ENCODE data around the gene MKI67. TPM values are rescaled to one million over a fixed set of nuclear protein-coding genes. Genes with fewer than 3 reads are reported as not detected.

MKI67 gene
- polyA plus RNA-seq, 2 of the 4 experiments (the other 2 are of a cell fraction): 33.8 to 51.7 TPM

DNA sequence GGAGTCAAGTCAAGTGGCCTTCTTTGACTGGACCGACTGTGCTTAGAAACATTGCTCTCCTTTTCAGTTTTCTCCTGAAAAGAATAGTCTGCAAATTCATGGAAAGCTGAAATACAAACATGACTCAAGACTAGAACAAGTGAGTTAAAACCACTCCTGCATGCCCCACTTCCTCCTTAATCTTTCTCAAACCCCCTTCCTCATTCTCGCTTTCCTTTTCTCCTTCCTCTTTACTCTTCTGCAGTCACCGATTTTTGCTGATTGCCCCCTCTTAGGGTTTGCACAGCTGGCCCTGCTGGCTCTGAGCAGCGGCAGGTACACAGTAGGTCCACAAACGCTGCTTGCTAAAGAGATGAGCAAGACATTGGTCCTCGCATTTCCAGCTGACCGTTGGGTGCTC, 34.8 kb upstream of the MKI67 start:
- no peak overlapping the region for H3K27ac ChIP-seq
- TF ChIP-seq, protein P1, sequence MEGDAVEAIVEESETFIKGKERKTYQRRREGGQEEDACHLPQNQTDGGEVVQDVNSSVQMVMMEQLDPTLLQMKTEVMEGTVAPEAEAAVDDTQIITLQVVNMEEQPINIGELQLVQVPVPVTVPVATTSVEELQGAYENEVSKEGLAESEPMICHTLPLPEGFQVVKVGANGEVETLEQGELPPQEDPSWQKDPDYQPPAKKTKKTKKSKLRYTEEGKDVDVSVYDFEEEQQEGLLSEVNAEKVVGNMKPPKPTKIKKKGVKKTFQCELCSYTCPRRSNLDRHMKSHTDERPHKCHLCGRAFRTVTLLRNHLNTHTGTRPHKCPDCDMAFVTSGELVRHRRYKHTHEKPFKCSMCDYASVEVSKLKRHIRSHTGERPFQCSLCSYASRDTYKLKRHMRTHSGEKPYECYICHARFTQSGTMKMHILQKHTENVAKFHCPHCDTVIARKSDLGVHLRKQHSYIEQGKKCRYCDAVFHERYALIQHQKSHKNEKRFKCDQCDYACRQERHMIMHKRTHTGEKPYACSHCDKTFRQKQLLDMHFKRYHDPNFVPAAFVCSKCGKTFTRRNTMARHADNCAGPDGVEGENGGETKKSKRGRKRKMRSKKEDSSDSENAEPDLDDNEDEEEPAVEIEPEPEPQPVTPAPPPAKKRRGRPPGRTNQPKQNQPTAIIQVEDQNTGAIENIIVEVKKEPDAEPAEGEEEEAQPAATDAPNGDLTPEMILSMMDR (IDR thresholded peaks at IDR 0.05): no peak
- TF ChIP-seq BHLHE40 (IDR thresholded peaks at IDR 0.05; ENCODE audit: low read depth, low read length) (no peak), KDM5A (IDR thresholded peaks at IDR 0.05) (no peak), JUNB (IDR thresholded peaks at IDR 0.05) (no peak), GATA3 (IDR thresholded peaks at IDR 0.05; ENCODE audit: borderline replicate concordance) (no peak)
- TF ChIP-seq, protein P2, sequence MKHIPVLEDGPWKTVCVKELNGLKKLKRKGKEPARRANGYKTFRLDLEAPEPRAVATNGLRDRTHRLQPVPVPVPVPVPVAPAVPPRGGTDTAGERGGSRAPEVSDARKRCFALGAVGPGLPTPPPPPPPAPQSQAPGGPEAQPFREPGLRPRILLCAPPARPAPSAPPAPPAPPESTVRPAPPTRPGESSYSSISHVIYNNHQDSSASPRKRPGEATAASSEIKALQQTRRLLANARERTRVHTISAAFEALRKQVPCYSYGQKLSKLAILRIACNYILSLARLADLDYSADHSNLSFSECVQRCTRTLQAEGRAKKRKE (CRISPR knock-in tag; IDR thresholded peaks at IDR 0.05; ENCODE audit: low read depth): no peak
- TF ChIP-seq, protein P3, sequence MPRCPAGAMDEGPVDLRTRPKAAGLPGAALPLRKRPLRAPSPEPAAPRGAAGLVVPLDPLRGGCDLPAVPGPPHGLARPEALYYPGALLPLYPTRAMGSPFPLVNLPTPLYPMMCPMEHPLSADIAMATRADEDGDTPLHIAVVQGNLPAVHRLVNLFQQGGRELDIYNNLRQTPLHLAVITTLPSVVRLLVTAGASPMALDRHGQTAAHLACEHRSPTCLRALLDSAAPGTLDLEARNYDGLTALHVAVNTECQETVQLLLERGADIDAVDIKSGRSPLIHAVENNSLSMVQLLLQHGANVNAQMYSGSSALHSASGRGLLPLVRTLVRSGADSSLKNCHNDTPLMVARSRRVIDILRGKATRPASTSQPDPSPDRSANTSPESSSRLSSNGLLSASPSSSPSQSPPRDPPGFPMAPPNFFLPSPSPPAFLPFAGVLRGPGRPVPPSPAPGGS (IDR thresholded peaks at IDR 0.05): no peak
- TF ChIP-seq, protein P4, sequence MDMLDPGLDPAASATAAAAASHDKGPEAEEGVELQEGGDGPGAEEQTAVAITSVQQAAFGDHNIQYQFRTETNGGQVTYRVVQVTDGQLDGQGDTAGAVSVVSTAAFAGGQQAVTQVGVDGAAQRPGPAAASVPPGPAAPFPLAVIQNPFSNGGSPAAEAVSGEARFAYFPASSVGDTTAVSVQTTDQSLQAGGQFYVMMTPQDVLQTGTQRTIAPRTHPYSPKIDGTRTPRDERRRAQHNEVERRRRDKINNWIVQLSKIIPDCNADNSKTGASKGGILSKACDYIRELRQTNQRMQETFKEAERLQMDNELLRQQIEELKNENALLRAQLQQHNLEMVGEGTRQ (IDR thresholded peaks at IDR 0.05): no peak
- ChIA-PET CTCF (interaction anchor here (1.4 to 6.0 kb wide), 2 partner anchors 11 to 83 kb away, joined by 5 to 33 read pairs; no protein-coding TSS in a partner anchor), POLR2A (no interaction called here)
- DNase-seq (ENCODE audit: low read depth in 1 of 2, low spot score in 1 of 2) (no peak), FAIRE-seq (no peak), ATAC-seq (no peak)
- H3K4me1 ChIP-seq: peaks cover 21% of the 10 kb centered on the region
- no peaks in the 10 kb centered on the region for H3K9me3 ChIP-seq
- H3K4me3 ChIP-seq: no peak overlapping the region
- no peak overlapping the region for H3K4me2 ChIP-seq
- WGBS (ENCODE audit: missing lambda C conversion rate): 75% methylated on average over 7 of the region's 7 CpGs

DNA sequence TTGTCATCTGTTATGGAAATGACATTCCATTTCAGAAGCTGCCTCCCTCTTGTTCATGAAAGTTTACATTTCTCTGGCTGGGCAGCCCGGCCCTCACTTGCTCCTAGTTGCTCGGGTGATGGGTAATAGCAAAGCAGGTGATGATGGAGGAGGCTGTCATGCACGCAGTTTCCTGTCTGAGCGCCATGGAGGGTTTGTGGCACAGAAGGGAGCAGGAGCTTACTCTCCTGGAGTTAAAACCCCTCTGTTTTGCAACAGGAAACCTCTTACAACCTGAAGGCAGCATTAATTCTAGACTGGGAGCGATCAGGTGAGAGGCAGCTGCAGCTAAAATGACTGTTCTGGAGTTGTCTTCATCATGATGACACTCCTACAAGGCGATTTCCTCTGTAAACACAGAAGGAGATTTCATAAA, 34.1 kb upstream of the MKI67 start:
- ChIA-PET CTCF (interaction anchor here (0.9 to 6.0 kb wide), 4 partner anchors 10 to 253 kb away, joined by 3 to 33 read pairs (median 4); partner anchors contain the start of gene PTPRE), POLR2A (no interaction called here)
- Histone ChIP-seq H3K27ac (no peak overlapping the region), H3K9me3 (no peaks in the 10 kb centered on the region), H3K4me2 (no peak overlapping the region), H3K4me1 (peaks cover 21% of the 10 kb centered on the region), H3K4me3 (no peak overlapping the region)
- TF ChIP-seq, protein P5, sequence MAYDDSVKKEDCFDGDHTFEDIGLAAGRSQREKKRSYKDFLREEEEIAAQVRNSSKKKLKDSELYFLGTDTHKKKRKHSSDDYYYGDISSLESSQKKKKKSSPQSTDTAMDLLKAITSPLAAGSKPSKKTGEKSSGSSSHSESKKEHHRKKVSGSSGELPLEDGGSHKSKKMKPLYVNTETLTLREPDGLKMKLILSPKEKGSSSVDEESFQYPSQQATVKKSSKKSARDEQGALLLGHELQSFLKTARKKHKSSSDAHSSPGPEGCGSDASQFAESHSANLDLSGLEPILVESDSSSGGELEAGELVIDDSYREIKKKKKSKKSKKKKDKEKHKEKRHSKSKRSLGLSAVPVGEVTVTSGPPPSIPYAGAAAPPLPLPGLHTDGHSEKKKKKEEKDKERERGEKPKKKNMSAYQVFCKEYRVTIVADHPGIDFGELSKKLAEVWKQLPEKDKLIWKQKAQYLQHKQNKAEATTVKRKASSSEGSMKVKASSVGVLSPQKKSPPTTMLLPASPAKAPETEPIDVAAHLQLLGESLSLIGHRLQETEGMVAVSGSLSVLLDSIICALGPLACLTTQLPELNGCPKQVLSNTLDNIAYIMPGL (CRISPR knock-in tag; IDR thresholded peaks at IDR 0.05; ENCODE audit: borderline replicate concordance): no peak
- TF ChIP-seq RFX5 (IDR thresholded peaks at IDR 0.05) (no peak), CHD2 (IDR thresholded peaks at IDR 0.05; ENCODE audit: low read length, partially characterized antibody) (no peak), SMC3 (IDR thresholded peaks at IDR 0.05) (no peak), RAD21 (conservative IDR thresholded peaks at IDR 0.05 in 1 of 2, IDR thresholded peaks at IDR 0.05 in 1 of 2) (no peak), ZFP36 (IDR thresholded peaks at IDR 0.05; ENCODE audit: borderline replicate concordance, partially characterized antibody) (no peak), HOXA7 (CRISPR knock-in tag; IDR thresholded peaks at IDR 0.05) (no peak), EHMT2 (IDR thresholded peaks at IDR 0.05; ENCODE audit: low read depth) (no peak), RARB (CRISPR knock-in tag; IDR thresholded peaks at IDR 0.05) (no peak), POLR2AphosphoS2 (conservative IDR thresholded peaks at IDR 0.05; ENCODE audit: low read length) (no peak), CBX2 (IDR thresholded peaks at IDR 0.05; ENCODE audit: borderline replicate concordance, low read depth) (no peak)
- TF ChIP-seq, protein P6, sequence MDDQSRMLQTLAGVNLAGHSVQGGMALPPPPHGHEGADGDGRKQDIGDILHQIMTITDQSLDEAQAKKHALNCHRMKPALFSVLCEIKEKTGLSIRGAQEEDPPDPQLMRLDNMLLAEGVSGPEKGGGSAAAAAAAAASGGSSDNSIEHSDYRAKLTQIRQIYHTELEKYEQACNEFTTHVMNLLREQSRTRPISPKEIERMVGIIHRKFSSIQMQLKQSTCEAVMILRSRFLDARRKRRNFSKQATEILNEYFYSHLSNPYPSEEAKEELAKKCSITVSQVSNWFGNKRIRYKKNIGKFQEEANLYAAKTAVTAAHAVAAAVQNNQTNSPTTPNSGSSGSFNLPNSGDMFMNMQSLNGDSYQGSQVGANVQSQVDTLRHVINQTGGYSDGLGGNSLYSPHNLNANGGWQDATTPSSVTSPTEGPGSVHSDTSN (IDR thresholded peaks at IDR 0.05): no peak
- TF ChIP-seq, protein P7, sequence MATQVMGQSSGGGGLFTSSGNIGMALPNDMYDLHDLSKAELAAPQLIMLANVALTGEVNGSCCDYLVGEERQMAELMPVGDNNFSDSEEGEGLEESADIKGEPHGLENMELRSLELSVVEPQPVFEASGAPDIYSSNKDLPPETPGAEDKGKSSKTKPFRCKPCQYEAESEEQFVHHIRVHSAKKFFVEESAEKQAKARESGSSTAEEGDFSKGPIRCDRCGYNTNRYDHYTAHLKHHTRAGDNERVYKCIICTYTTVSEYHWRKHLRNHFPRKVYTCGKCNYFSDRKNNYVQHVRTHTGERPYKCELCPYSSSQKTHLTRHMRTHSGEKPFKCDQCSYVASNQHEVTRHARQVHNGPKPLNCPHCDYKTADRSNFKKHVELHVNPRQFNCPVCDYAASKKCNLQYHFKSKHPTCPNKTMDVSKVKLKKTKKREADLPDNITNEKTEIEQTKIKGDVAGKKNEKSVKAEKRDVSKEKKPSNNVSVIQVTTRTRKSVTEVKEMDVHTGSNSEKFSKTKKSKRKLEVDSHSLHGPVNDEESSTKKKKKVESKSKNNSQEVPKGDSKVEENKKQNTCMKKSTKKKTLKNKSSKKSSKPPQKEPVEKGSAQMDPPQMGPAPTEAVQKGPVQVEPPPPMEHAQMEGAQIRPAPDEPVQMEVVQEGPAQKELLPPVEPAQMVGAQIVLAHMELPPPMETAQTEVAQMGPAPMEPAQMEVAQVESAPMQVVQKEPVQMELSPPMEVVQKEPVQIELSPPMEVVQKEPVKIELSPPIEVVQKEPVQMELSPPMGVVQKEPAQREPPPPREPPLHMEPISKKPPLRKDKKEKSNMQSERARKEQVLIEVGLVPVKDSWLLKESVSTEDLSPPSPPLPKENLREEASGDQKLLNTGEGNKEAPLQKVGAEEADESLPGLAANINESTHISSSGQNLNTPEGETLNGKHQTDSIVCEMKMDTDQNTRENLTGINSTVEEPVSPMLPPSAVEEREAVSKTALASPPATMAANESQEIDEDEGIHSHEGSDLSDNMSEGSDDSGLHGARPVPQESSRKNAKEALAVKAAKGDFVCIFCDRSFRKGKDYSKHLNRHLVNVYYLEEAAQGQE (IDR thresholded peaks at IDR 0.05): no peak
- DNase-seq (ENCODE audit: low read depth in 1 of 2, low spot score in 1 of 2): no peak
- 55% methylated on average over 6 of the region's 6 CpGs for WGBS (ENCODE audit: missing lambda C conversion rate)
- no peak for FAIRE-seq
- no peak for ATAC-seq
